BLaER1 treated with 17β-estradiol and CSF1 and Interleukin-3, amounts not matched to agents 10 nM and 100 nM (cell line): ENCODE results near the gene STX1B.
A peak's percentile ranks its signal among the peaks of the same experiment; 100 is the strongest.
"Not testable (repeated sequence)": the region's sequence is repeated elsewhere in the genome, so short reads cannot be mapped to it uniquely, and the experiment has no call there.

Experiments used
- H3K27ac ChIP-seq, 11 experiments: shearing (Covaris generic); formaldehyde crosslinking; 2 replicates each; pipeline ENCODE4 v1.8.1; 2022
- H3K27me3 ChIP-seq, 11 experiments: shearing (Covaris generic); formaldehyde crosslinking; 2 replicates each; pipeline ENCODE4 v1.8.1; 2022
- H3K36me3 ChIP-seq, 11 experiments: shearing (Covaris generic); formaldehyde crosslinking; 2 replicates each; pipeline ENCODE4 v1.8.1; 2022
- H3K4me1 ChIP-seq, 10 experiments: shearing (Covaris generic); formaldehyde crosslinking; 2 replicates each; pipeline ENCODE4 v1.8.1; 2022
- H3K4me2 ChIP-seq, 11 experiments: shearing (Covaris generic); formaldehyde crosslinking; 2 replicates each; pipeline ENCODE4 v1.8.1; 2022
- H3K4me3 ChIP-seq, 10 experiments: shearing (Covaris generic); formaldehyde crosslinking; 2 replicates each; pipeline ENCODE4 v1.8.1; 2022
- H3K9ac ChIP-seq, 11 experiments: shearing (Covaris generic); formaldehyde crosslinking; 2 replicates each; pipeline ENCODE4 v1.8.1; 2022
- H3K9me3 ChIP-seq, 11 experiments: shearing (Covaris generic); formaldehyde crosslinking; replicated peaks in 1 of 11; 2 replicates each; pipeline ENCODE4 v1.8.1; 2022
- H4K20me1 ChIP-seq, 11 experiments: shearing (Covaris generic); formaldehyde crosslinking; 2 replicates each; pipeline ENCODE4 v1.8.1; 2022
- Cebpa-rat ChIP-seq, 11 experiments: shearing (Covaris generic); IDR thresholded peaks; 2 replicates each; pipeline ENCODE4 v1.8.1; 2022

Gene STX1B

DNA sequence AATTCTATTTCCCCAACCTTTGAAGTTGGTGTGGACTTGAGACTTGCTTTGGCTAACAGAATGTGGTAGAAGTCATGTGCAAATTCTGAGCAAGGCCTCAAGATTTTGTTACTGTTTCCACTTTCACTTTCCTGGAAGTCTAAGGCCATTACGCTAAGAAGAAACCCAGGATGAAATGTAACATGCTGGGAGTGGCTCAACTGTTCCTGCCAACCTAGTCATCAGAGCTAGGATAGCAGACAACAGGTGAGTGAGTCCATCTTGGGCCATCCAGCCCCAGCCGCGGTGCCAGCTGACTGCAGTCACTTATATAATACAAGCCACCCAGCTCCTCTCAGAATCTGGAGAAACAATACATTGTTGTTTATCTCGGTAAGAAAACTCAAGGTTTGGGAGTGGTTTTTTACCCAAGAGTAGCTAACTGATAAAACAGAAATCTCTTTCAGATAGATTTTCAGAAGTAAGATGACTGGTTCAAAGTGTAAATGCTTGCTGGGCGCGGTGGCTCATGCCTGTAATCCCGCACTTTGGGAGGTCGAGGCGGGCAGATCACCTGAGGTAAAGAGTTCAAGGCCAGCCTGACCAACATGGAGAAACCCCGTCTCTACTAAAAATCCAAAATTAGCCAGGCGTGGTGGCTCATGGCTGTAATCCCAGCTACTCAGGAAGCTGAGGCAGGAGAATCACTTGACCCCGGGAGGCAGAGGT lies 12.3 kb upstream of the STX1B start:
- H3K9me3 ChIP-seq, result peaks cover 0 to 6% (median 0%) of the 10 kb centered on the region in 11 experiments; a peak in 2 of 22 replicates
- H3K4me1 ChIP-seq, result peaks cover 14 to 42% (median 21%) of the 10 kb centered on the region in 10 experiments
- TF ChIP-seq Cebpa-rat (IDR thresholded peaks at IDR 0.05), result no peak
- H3K4me2 ChIP-seq, result peak overlapping the region in 2 of 11 experiments; percentile 7 to 23; a peak in 1 of 22 replicates
- H3K27ac ChIP-seq, result no peak overlapping the region
- no peaks in the 10 kb centered on the region for H3K36me3 ChIP-seq
- no peak overlapping the region for H3K9ac ChIP-seq
- H3K27me3 ChIP-seq, result no peaks in the 10 kb centered on the region
- no peaks in the 10 kb centered on the region for H4K20me1 ChIP-seq
- no peak overlapping the region for H3K4me3 ChIP-seq

DNA sequence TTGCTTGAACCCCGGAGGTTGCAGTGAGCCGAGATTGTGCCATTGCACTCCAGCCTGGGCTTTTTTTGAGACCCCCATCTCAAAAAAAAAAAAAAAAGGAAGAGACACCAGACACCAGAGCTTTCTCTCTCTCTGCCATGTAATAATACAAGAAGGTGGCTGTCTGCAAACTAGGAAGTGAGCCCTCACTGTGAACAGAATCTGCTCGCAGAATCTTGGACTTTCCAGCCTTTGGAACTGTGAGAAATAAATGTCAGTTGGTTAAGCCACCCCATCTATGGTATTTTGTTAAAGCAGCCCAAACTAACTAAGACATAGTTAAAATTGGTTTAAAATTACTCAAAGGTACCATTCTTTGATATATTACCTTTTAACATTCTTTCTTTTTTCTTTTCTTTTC lies 10.1 kb upstream of the STX1B start:
- Histone ChIP-seq H3K4me2 (no peak overlapping the region), H4K20me1 (no peaks in the 10 kb centered on the region), H3K27me3 (no peaks in the 10 kb centered on the region), H3K27ac (no peak overlapping the region), H3K9me3 (peaks cover 0 to 6% (median 0%) of the 10 kb centered on the region in 11 experiments; a peak in 2 of 22 replicates), H3K4me1 (peaks cover 2 to 26% (median 8%) of the 10 kb centered on the region in 10 experiments), H3K9ac (no peak overlapping the region), H3K36me3 (no peaks in the 10 kb centered on the region), H3K4me3 (no peak overlapping the region)
- TF ChIP-seq Cebpa-rat (IDR thresholded peaks at IDR 0.05), result no peak

DNA sequence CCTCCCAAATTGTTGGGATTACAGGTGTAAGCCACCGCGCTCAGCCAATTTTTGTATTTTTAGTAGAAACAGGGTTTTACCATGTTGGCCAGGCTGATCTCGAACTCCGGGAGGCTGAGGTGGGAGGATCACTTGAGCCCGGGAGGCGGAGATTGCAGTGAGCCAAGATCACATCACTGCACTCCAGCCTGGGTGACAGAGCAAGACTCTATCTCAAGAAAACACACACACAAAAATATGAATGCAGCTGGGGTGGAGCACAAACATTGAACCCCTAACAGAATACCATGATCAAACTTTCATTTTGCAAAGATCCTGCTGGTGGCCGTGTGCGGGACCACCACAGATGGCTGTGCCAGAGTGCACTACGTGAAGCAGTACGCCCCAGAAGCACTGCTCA lies 7.3 kb upstream of the STX1B start:
- not testable (repeated sequence) for H3K36me3 ChIP-seq, H4K20me1 ChIP-seq, H3K9me3 ChIP-seq, H3K4me3 ChIP-seq, H3K4me2 ChIP-seq, H3K4me1 ChIP-seq, H3K27me3 ChIP-seq, H3K9ac ChIP-seq, H3K27ac ChIP-seq

DNA sequence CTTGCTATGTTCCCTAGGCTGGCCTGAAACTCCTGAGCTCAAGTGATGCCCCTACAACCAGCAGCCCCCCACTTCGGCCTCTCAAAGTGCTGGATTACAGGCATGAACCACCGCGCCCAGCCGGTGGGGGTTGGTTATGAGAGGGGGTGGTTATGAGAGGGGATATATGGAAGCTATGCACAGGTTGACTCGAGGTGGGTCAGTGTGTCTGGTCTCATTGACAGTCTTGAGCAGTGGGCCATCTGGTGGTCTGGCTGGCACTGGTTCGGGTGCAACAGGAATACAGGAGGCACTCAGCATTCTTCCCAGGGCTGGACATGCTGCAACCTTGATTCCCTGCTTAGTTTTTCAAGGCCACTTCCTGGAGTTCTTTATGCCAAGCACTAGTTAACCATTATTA lies 5.6 kb upstream of the STX1B start:
- H3K4me2 ChIP-seq, result no peak overlapping the region

DNA sequence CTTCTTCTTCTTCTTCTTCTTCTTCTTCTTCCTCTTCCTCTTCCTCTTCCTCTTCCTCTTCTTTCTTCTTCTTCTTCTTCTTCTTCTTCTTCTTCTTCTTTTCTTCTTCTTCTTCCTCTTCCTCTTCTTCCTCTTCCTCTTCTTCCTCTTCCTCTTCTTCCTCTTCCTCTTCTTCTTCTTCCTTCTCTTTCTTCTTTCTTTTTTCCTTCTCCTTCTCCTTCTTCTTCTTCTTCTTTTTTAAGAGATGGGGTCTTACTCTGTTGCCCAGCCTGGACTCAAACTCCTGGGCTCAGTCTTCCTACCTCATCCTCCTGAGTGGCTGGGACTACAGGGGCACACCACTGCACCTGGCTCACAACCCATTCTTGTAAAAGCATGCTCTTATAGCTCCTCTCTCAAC lies 2.9 kb upstream of the STX1B start:
- not testable (repeated sequence) for H4K20me1 ChIP-seq, H3K9ac ChIP-seq, H3K4me2 ChIP-seq, H3K36me3 ChIP-seq, H3K4me3 ChIP-seq, H3K9me3 ChIP-seq, H3K27ac ChIP-seq
- H3K27me3 ChIP-seq, result peaks cover 0 to 17% (median 8%) of the 10 kb centered on the region in 11 experiments; a peak in 9 of 22 replicates
- H3K4me1 ChIP-seq, result peaks cover 6 to 25% (median 22%) of the 10 kb centered on the region in 10 experiments; a peak in 18 of 20 replicates

More for the DNA sequence above, 5.6 kb upstream of the STX1B start:
- H3K27ac ChIP-seq, result no peak overlapping the region
- H3K4me3 ChIP-seq, result no peak overlapping the region
- H3K27me3 ChIP-seq, result peaks cover 0 to 10% (median 5%) of the 10 kb centered on the region in 11 experiments; a peak in 9 of 22 replicates
- no peak overlapping the region for H3K9ac ChIP-seq
- H4K20me1 ChIP-seq, result no peaks in the 10 kb centered on the region
- H3K4me1 ChIP-seq, result peaks cover 4 to 7% (median 5%) of the 10 kb centered on the region in 10 experiments; a peak in 17 of 20 replicates
- H3K9me3 ChIP-seq, result peaks cover 0 to 6% (median 0%) of the 10 kb centered on the region in 11 experiments; a peak in 3 of 22 replicates
- no peaks in the 10 kb centered on the region for H3K36me3 ChIP-seq
- no peak for TF ChIP-seq Cebpa-rat (IDR thresholded peaks at IDR 0.05)

DNA sequence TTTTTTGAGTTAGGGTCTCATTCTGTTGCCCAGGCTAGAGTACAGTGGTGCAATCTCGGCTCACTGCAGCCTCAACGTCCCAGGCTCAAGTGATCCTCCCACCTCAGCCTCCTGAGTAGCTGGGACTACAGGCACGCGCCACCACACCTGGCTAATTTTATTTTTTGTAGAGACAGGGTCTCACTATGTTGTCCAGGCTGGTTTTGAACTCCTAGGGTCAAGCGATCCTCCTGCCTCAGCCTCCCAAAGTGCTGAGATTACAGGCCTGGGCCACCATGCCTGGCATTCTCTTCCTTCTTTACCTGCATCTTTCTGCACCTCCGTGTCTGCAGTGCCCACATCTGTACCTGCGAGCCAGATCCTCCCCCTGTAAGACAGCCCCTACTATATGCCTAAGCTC lies 1.4 kb upstream of the STX1B start:
- H3K36me3 ChIP-seq, H3K4me2 ChIP-seq, H3K4me3 ChIP-seq, H4K20me1 ChIP-seq, H3K9me3 ChIP-seq, H3K27ac ChIP-seq, H3K9ac ChIP-seq: not testable (repeated sequence)
- Histone ChIP-seq H3K27me3 (peaks cover 0 to 17% (median 8%) of the 10 kb centered on the region in 11 experiments; a peak in 9 of 22 replicates), H3K4me1 (peaks cover 6 to 38% (median 32%) of the 10 kb centered on the region in 10 experiments; a peak in 19 of 20 replicates)

DNA sequence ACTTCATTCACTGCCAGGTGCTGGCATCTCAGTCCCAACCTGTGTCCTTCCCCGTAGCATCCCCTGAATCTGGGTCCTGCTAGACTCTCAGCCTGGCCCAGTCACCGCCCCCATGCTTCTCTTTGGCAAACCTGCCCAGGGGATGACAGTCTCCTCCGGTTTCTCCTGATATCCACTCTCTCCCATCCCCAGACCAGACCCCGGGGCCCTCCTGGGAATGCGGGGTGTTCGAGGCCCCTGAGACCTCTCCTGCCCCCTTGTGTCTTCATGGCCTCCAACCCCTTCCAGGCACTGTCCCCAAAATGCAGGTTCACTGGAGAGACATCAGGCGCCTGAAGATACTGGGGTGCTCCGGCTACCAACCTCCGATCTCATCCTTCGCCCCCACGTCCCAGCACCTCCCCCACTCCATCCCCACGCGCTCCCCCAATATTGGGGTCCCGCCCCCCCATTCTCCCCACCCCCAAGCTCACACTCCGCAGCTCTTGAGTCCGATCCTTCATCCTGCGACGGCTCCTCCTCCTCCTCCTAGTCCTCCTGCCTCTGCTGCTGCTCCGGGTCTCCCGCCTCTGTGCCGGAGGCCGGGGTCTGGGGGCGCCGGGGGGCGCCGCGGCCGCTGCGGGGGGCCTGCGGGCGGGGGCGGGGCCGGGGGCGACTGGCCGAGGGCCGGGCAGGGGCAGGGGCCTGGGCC lies 399 bp downstream of the STX1B start:
- H3K4me2 ChIP-seq, result peak overlapping the region; percentile 20 to 71 (median 58); a peak in 21 of 22 replicates
- peaks cover 0 to 17% (median 8%) of the 10 kb centered on the region in 11 experiments; a peak in 9 of 22 replicates for H3K27me3 ChIP-seq
- TF ChIP-seq Cebpa-rat (IDR thresholded peaks at IDR 0.05), result no peak
- no peaks in the 10 kb centered on the region; a peak in 1 of 22 replicates for H3K9me3 ChIP-seq
- peak overlapping the region in 6 of 11 experiments; percentile 24 to 59 (median 37); a peak in 7 of 22 replicates for H3K9ac ChIP-seq
- H3K27ac ChIP-seq, result no peak overlapping the region
- peak overlapping the region in 8 of 10 experiments; percentile 39 to 67 (median 58); a peak in 14 of 20 replicates for H3K4me3 ChIP-seq
- peaks cover 0 to 4% (median 0%) of the 10 kb centered on the region in 11 experiments; a peak in 3 of 22 replicates for H4K20me1 ChIP-seq
- no peaks in the 10 kb centered on the region for H3K36me3 ChIP-seq
- peaks cover 6 to 38% (median 32%) of the 10 kb centered on the region in 10 experiments; a peak in 19 of 20 replicates for H3K4me1 ChIP-seq

DNA sequence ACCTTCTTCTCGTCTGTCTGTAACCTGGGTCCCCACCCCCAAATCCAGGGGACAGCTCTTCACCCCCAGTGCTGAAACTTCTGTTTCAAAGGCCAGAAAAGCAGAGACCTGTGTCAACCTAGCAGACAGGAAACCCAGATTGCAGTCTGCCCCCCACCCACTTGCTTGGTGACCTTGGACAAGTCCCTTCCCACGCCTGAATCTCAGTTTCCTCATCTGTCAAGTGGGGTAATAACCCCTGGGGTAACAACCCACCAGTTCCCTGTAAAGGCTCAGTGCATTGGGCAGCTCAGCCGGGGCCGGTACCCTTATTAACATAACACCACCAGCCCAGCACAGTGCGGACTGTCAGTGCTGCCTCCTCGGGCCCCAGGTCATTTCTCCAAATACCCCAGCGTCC lies 1.3 kb downstream of the STX1B start:
- peaks cover 6 to 38% (median 32%) of the 10 kb centered on the region in 10 experiments; a peak in 19 of 20 replicates for H3K4me1 ChIP-seq
- no peak overlapping the region for H3K27ac ChIP-seq
- H3K27me3 ChIP-seq, result peaks cover 0 to 17% (median 8%) of the 10 kb centered on the region in 11 experiments; a peak in 9 of 22 replicates
- H3K4me3 ChIP-seq, result no peak overlapping the region
- TF ChIP-seq Cebpa-rat (IDR thresholded peaks at IDR 0.05), result no peak
- peak overlapping the region in 9 of 11 experiments; percentile 46 to 71 (median 66); a peak in 12 of 22 replicates for H3K4me2 ChIP-seq
- no peaks in the 10 kb centered on the region; a peak in 1 of 22 replicates for H3K9me3 ChIP-seq
- no peak overlapping the region for H3K9ac ChIP-seq
- H4K20me1 ChIP-seq, result peaks cover 0 to 4% (median 0%) of the 10 kb centered on the region in 11 experiments; a peak in 3 of 22 replicates
- no peaks in the 10 kb centered on the region for H3K36me3 ChIP-seq

DNA sequence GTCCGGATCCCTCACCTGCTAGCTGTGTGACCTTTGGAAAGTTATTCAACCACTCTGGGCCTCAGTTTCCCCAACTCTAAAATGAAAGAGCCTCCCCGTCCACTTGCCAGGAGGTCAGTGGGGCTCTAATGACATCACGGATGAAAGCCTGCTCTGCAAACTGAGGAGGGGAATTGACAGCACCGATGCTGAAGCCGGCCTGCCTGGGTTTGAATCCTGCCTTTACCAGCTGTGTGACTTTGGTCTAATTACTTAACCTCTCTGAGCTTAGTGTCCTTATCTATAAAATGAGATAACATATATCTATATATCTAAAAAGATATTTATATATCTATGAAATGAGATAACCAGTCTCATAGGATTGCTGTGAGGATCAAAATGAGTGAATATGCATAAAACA lies 1.9 kb downstream of the STX1B start:
- H3K4me3 ChIP-seq, result no peak overlapping the region
- no peaks in the 10 kb centered on the region; a peak in 1 of 22 replicates for H3K9me3 ChIP-seq
- no peak overlapping the region for H3K9ac ChIP-seq
- H3K4me2 ChIP-seq, result peak overlapping the region in 2 of 11 experiments; percentile 10 to 29; a peak in 2 of 22 replicates
- H3K36me3 ChIP-seq, result no peaks in the 10 kb centered on the region
- H4K20me1 ChIP-seq, result peaks cover 0 to 6% (median 0%) of the 10 kb centered on the region in 11 experiments; a peak in 3 of 22 replicates
- peaks cover 0 to 17% (median 8%) of the 10 kb centered on the region in 11 experiments; a peak in 9 of 22 replicates for H3K27me3 ChIP-seq
- no peak for TF ChIP-seq Cebpa-rat (IDR thresholded peaks at IDR 0.05)
- H3K27ac ChIP-seq, result no peak overlapping the region
- peaks cover 6 to 38% (median 32%) of the 10 kb centered on the region in 10 experiments; a peak in 19 of 20 replicates for H3K4me1 ChIP-seq
